H9 (cell line): Measurements from ENCODE around the gene PICALM. TPM values are rescaled to one million over a fixed set of nuclear protein-coding genes. Genes with fewer than 3 reads are reported as not detected.

Source experiments
- DNase-seq: peaks from one replicate; pipeline ENCODE4 v3.0.0-alpha.2; 2017
- H2AFZ ChIP-seq: one replicate; pipeline ENCODE4 v1.6.1; 2013; ENCODE audit warnings: mild to moderate bottlenecking, low read length, control low read depth, moderate library complexity
- H2AK5ac ChIP-seq: 2 replicates; pipeline ENCODE4 v1.6.1; 2013; ENCODE audit warnings: low read length, control low read depth, mixed read lengths; ENCODE audit not compliant: insufficient read length
- H2BK120ac ChIP-seq: one replicate; pipeline ENCODE4 v1.6.1; 2013; ENCODE audit warnings: low read depth, mild to moderate bottlenecking, low read length, control low read depth, inconsistent platforms; ENCODE audit not compliant: poor library complexity, severe bottlenecking
- H2BK12ac ChIP-seq: 2 replicates; pipeline ENCODE4 v1.6.1; 2013; ENCODE audit warnings: low read length, control low read depth, mixed read lengths, low read depth; ENCODE audit not compliant: insufficient read length
- H2BK15ac ChIP-seq: 2 replicates; pipeline ENCODE4 v1.6.1; 2013; ENCODE audit warnings: low read depth, low read length, control low read depth
- H2BK20ac ChIP-seq: one replicate; pipeline ENCODE4 v1.6.1; 2013; ENCODE audit warnings: low read depth, mild to moderate bottlenecking, low read length, control low read depth, inconsistent platforms; ENCODE audit not compliant: poor library complexity, severe bottlenecking
- H2BK5ac ChIP-seq: 2 replicates; pipeline ENCODE4 v1.6.1; 2013; ENCODE audit warnings: low read length, control low read depth, mixed read lengths; ENCODE audit not compliant: insufficient read length
- H3K14ac ChIP-seq: 2 replicates; pipeline ENCODE4 v1.6.1; 2013; ENCODE audit warnings: low read length, control low read depth; ENCODE audit not compliant: insufficient read depth
- H3K18ac ChIP-seq: 2 replicates; pipeline ENCODE4 v1.6.1; 2013; ENCODE audit warnings: low read depth, mild to moderate bottlenecking, mixed read lengths, low read length, control low read depth; ENCODE audit not compliant: insufficient read length
- H3K23ac ChIP-seq: 2 replicates; pipeline ENCODE4 v1.6.1; 2013; ENCODE audit warnings: low read length, control low read depth, mixed read lengths, low read depth; ENCODE audit not compliant: insufficient read length
- H3K23me2 ChIP-seq: 2 replicates; pipeline ENCODE4 v1.6.1; 2013; ENCODE audit warnings: low read depth, mild to moderate bottlenecking, mixed read lengths, low read length, control low read depth; ENCODE audit not compliant: insufficient read length, poor library complexity, severe bottlenecking
- H3K27ac ChIP-seq: 2 replicates; pipeline ENCODE4 v1.5.1; 2013; ENCODE audit warnings: low read length, control low read depth, mixed read lengths, low read depth; ENCODE audit not compliant: insufficient read length
- H3K27me3 ChIP-seq: 2 replicates; pipeline ENCODE4 v1.6.1; 2013; ENCODE audit warnings: low read length, control low read depth, inconsistent platforms; ENCODE audit not compliant: insufficient read depth
- H3K4ac ChIP-seq: 2 replicates; pipeline ENCODE4 v1.6.1; 2013; ENCODE audit warnings: low read depth, mild to moderate bottlenecking, control low read depth, inconsistent platforms, low read length, moderate library complexity
- H3K4me1 ChIP-seq: 2 replicates; pipeline ENCODE4 v1.6.1; 2013; ENCODE audit warnings: low read length, control low read depth, inconsistent platforms; ENCODE audit not compliant: insufficient read depth
- H3K4me2 ChIP-seq: 2 replicates; pipeline ENCODE4 v1.6.1; 2013; ENCODE audit warnings: low read length, control low read depth, mixed read lengths; ENCODE audit not compliant: insufficient read length, insufficient read depth
- H3K56ac ChIP-seq: 2 replicates; pipeline ENCODE4 v1.6.1; 2013; ENCODE audit warnings: low read depth, mild to moderate bottlenecking, mixed read lengths, low read length, control low read depth; ENCODE audit not compliant: insufficient read length
- H3K79me1 ChIP-seq: 2 replicates; pipeline ENCODE4 v1.6.1; 2013; ENCODE audit warnings: low read depth, mild to moderate bottlenecking, moderate library complexity, low read length, control low read depth, inconsistent platforms; ENCODE audit not compliant: insufficient read depth, poor library complexity, severe bottlenecking
- H3K79me2 ChIP-seq: 2 replicates; pipeline ENCODE4 v1.6.1; 2013; ENCODE audit warnings: low read length, control low read depth, inconsistent platforms; ENCODE audit not compliant: insufficient read depth
- H3K9ac ChIP-seq: 2 replicates; pipeline ENCODE4 v1.6.1; 2013; ENCODE audit warnings: low read length, control low read depth, mixed read lengths; ENCODE audit not compliant: insufficient read length; ENCODE audit errors: extremely low read depth
- H3K9me3 ChIP-seq: one replicate; pipeline ENCODE4 v1.6.1; 2013; ENCODE audit warnings: low read depth, low read length, inconsistent platforms; ENCODE audit not compliant: control insufficient read depth
- H3T11ph ChIP-seq: one replicate; pipeline ENCODE4 v1.6.1; 2013; ENCODE audit warnings: mild to moderate bottlenecking, low read length, control low read depth, inconsistent platforms
- H4K20me1 ChIP-seq: one replicate; pipeline ENCODE4 v1.6.1; 2013; ENCODE audit not compliant: control insufficient read depth, insufficient read length, insufficient read depth
- H4K5ac ChIP-seq: 2 replicates; pipeline ENCODE4 v1.6.1; 2013; ENCODE audit warnings: low read depth, mild to moderate bottlenecking, mixed read lengths, low read length, control low read depth; ENCODE audit not compliant: insufficient read length
- H4K8ac ChIP-seq: replicated peaks from 2 replicates; pipeline ENCODE4 v1.6.1; 2013; ENCODE audit warnings: low read length, control low read depth, mixed read lengths, low read depth; ENCODE audit not compliant: insufficient read length
- H4K91ac ChIP-seq: 2 replicates; pipeline ENCODE4 v1.6.1; 2013; ENCODE audit warnings: low read depth, mild to moderate bottlenecking, moderate library complexity, mixed read lengths, low read length, control low read depth; ENCODE audit not compliant: insufficient read length
- H3K27ac Mint-ChIP-seq, 3 experiments: 2 replicates in 2 of 3; 3 replicates in 1 of 3; pipeline ENCODE4 v1.8.0; 2020 to 2021; ENCODE audit warnings: mixed read lengths in 3 of 3, mild to moderate bottlenecking in 1 of 3, moderate library complexity in 1 of 3
- H3K27me3 Mint-ChIP-seq: 2 replicates; pipeline ENCODE4 v1.8.0; 2021; ENCODE audit warnings: low read depth, mild to moderate bottlenecking, moderate library complexity, mixed read lengths
- H3K36me3 Mint-ChIP-seq, 3 experiments: 2 replicates in 2 of 3; 3 replicates in 1 of 3; pipeline ENCODE4 v1.8.0; 2020 to 2021; ENCODE audit warnings: low read depth in 3 of 3, mixed read lengths in 3 of 3; ENCODE audit not compliant: insufficient read depth in 1 of 3
- H3K4me1 Mint-ChIP-seq, 2 experiments: 2 replicates each; pipeline ENCODE4 v1.8.0; 2020; ENCODE audit warnings: mixed read lengths in 2 of 2
- H3K4me3 Mint-ChIP-seq, 2 experiments: 2 replicates in 1 of 2; 3 replicates in 1 of 2; pipeline ENCODE4 v1.8.0; 2020 to 2021; ENCODE audit warnings: mild to moderate bottlenecking in 2 of 2, mixed read lengths in 2 of 2, moderate library complexity in 1 of 2
- H3K9me3 Mint-ChIP-seq, 2 experiments: 2 replicates in 1 of 2; 3 replicates in 1 of 2; pipeline ENCODE4 v1.8.0; 2020; ENCODE audit warnings: mild to moderate bottlenecking in 2 of 2, mixed read lengths in 2 of 2, moderate library complexity in 1 of 2
- whole genome bisulfite sequencing: extraction: QIAGEN DNeasy Blood & Tissue Kit; methylation state at CpG from one replicate; pipeline ENCODE4 v1.1.7; 2013; ENCODE audit warnings: missing lambda C conversion rate, low lambda C conversion rate, mixed read lengths; ENCODE audit not compliant: insufficient read length; ENCODE audit errors: extremely low coverage; 5-methylcytosine and 5-hydroxymethylcytosine counted together
- total RNA-seq: library from RNA; stranded (reverse); gene quantifications from 2 replicates; pipeline ENCODE4 v1.2.1, GENCODE V29; 2021
- TF ChIP-seq, protein P1 (sequence below): fragments of 200-600 bp; sonication (generic); conservative IDR thresholded peaks from 3 replicates; pipeline ENCODE4 v1.8.0; 2021; ENCODE audit warnings: antibody characterized with exemption, mild to moderate bottlenecking

PICALM gene
- total RNA-seq, 1 experiment from 2014 or later, result 76.4 TPM

DNA sequence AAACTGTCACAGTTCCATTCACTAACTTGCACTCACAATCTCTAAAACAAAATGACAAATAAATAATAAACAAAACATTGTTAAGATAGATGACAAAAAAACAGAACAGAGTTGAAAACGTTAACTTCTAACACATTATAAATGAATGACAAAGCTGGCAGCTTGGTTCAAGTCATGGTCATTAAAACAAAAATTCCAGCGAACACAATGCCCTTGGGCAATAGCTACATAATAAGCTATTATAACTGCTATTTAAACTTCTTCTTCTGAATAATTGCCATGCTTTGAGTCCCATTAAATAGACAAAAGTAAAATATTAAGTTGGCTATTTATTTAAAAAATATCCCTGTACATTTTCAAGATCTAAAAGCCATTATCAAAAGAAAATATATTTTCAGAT is 54.7 kb downstream of the PICALM start:
- H4K91ac ChIP-seq, result no peak overlapping the region
- H3K9ac ChIP-seq, result no peak overlapping the region
- no peak overlapping the region for H2AFZ ChIP-seq
- H2AK5ac ChIP-seq, result no peak overlapping the region
- H3K23me2 ChIP-seq, result no peaks in the 10 kb centered on the region
- no peak overlapping the region for H2BK20ac ChIP-seq
- no peak overlapping the region for H2BK12ac ChIP-seq
- TF ChIP-seq, protein P1, sequence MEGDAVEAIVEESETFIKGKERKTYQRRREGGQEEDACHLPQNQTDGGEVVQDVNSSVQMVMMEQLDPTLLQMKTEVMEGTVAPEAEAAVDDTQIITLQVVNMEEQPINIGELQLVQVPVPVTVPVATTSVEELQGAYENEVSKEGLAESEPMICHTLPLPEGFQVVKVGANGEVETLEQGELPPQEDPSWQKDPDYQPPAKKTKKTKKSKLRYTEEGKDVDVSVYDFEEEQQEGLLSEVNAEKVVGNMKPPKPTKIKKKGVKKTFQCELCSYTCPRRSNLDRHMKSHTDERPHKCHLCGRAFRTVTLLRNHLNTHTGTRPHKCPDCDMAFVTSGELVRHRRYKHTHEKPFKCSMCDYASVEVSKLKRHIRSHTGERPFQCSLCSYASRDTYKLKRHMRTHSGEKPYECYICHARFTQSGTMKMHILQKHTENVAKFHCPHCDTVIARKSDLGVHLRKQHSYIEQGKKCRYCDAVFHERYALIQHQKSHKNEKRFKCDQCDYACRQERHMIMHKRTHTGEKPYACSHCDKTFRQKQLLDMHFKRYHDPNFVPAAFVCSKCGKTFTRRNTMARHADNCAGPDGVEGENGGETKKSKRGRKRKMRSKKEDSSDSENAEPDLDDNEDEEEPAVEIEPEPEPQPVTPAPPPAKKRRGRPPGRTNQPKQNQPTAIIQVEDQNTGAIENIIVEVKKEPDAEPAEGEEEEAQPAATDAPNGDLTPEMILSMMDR, result no peak
- H3K4me3 Mint-ChIP-seq, result no peak overlapping the region
- no peaks in the 10 kb centered on the region for H4K20me1 ChIP-seq
- H2BK5ac ChIP-seq, result no peak overlapping the region
- H2BK120ac ChIP-seq, result no peak overlapping the region
- H3K27ac ChIP-seq, result no peak overlapping the region
- no peak overlapping the region for H3K18ac ChIP-seq
- WGBS, result no CpG with 5 or more reads among the region's 2 CpGs
- H3K56ac ChIP-seq, result no peak overlapping the region
- no peak overlapping the region for H4K8ac ChIP-seq
- no peaks in the 10 kb centered on the region for H3K9me3 Mint-ChIP-seq
- H3K14ac ChIP-seq, result no peak overlapping the region
- peaks cover 7 to 39% (median 33%) of the 10 kb centered on the region in 3 experiments; a peak in 6 of 7 replicates for H3K36me3 Mint-ChIP-seq
- no peak overlapping the region; a peak in 1 of 7 replicates for H3K27ac Mint-ChIP-seq
- no peak overlapping the region for H3T11ph ChIP-seq
- H3K79me2 ChIP-seq, result no peaks in the 10 kb centered on the region
- no peaks in the 10 kb centered on the region for H3K27me3 ChIP-seq
- H4K5ac ChIP-seq, result no peak overlapping the region
- H3K23ac ChIP-seq, result no peak overlapping the region
- no peak overlapping the region for H2BK15ac ChIP-seq
- no peak for DNase-seq
- no peak overlapping the region for H3K4ac ChIP-seq
- no peaks in the 10 kb centered on the region for H3K4me1 ChIP-seq
- H3K4me1 Mint-ChIP-seq, result no peaks in the 10 kb centered on the region
- H3K27me3 Mint-ChIP-seq, result no peaks in the 10 kb centered on the region
- H3K4me2 ChIP-seq, result no peak overlapping the region
- no peaks in the 10 kb centered on the region for H3K9me3 ChIP-seq
- H3K79me1 ChIP-seq, result no peaks in the 10 kb centered on the region
